Measurements from ENCODE around the gene MYRIP. TPM values are rescaled to one million over a fixed set of nuclear protein-coding genes. Genes with fewer than 3 reads are reported as not detected.

Gene MYRIP
- total RNA-seq, 1 experiment from 2014 or later, result 1.6 TPM

GRCh38 chr3:39980781-39981180 is 171.4 kb downstream of the MYRIP start:
- ChIA-PET CTCF (interaction anchor here (1.3 to 1.6 kb wide), 2 partner anchors 168 to 256 kb away, joined by 3 to 6 read pairs; no protein-coding TSS in a partner anchor), POLR2A (no interaction called here)
- Mint-ChIP-seq H3K9me3 (0 out of 2 replicates have a peak, but pooled peaks cover 3% of the 10 kb centered on the region), H3K27me3 (ENCODE audit: low read depth) (no peaks in the 10 kb centered on the region), H3K36me3 (no peaks in the 10 kb centered on the region; the same call in 1 of the 2 replicates), H3K4me3 (no peak overlapping the region), H3K4me1 (peaks cover 7% of the 10 kb centered on the region; the same call in 1 of the 2 replicates), H3K27ac (no peak overlapping the region)
- no peak for DNase-seq (ENCODE audit: low spot score)
- no peak for ATAC-seq
- TF ChIP-seq FOXK1 (CRISPR knock-in tag; IDR thresholded peaks at IDR 0.05), result no peak

- peaks cover 7% of the 10 kb centered on the region; the same call in 1 of the 2 replicates for H3K4me1 Mint-ChIP-seq
- H3K27ac Mint-ChIP-seq, result no peak overlapping the region
- DNase-seq (ENCODE audit: low spot score), result no peak
- ATAC-seq, result no peak
- ChIA-PET CTCF (no interaction called here), POLR2A (no interaction called here)
- H3K36me3 Mint-ChIP-seq, result no peaks in the 10 kb centered on the region
- no peak overlapping the region for H3K4me3 Mint-ChIP-seq
- H3K27me3 Mint-ChIP-seq (ENCODE audit: low read depth), result no peaks in the 10 kb centered on the region
- TF ChIP-seq RELA (CRISPR knock-in tag; IDR thresholded peaks at IDR 0.05; ENCODE audit: borderline replicate concordance) (no peak), FOXJ3 (CRISPR knock-in tag; IDR thresholded peaks at IDR 0.05; ENCODE audit: borderline replicate concordance) (no peak), TP53 (CRISPR knock-in tag; IDR thresholded peaks at IDR 0.05) (no peak), HMGXB4 (CRISPR knock-in tag; IDR thresholded peaks at IDR 0.05) (no peak), E2F5 (CRISPR knock-in tag; IDR thresholded peaks at IDR 0.05) (no peak), PRRX2 (CRISPR knock-in tag; IDR thresholded peaks at IDR 0.05) (no peak), SP1 (CRISPR knock-in tag; conservative IDR thresholded peaks at IDR 0.05) (no peak), ATF6 (CRISPR knock-in tag; IDR thresholded peaks at IDR 0.05) (no peak), ZNF532 (CRISPR knock-in tag; IDR thresholded peaks at IDR 0.05; ENCODE audit: borderline replicate concordance) (no peak), MYBL2 (CRISPR knock-in tag; IDR thresholded peaks at IDR 0.05) (no peak), ELF4 (CRISPR knock-in tag; IDR thresholded peaks at IDR 0.05; ENCODE audit: low read depth) (no peak), PREB (CRISPR knock-in tag; IDR thresholded peaks at IDR 0.05; ENCODE audit: borderline replicate concordance) (no peak), ZNF138 (CRISPR knock-in tag; conservative IDR thresholded peaks at IDR 0.05) (no peak), GABPB1 (CRISPR knock-in tag; IDR thresholded peaks at IDR 0.05) (no peak), NFATC4 (CRISPR knock-in tag; IDR thresholded peaks at IDR 0.05) (no peak), ETV6 (CRISPR knock-in tag; IDR thresholded peaks at IDR 0.05) (no peak), NFE2L1 (CRISPR knock-in tag; IDR thresholded peaks at IDR 0.05) (no peak)
- H3K9me3 Mint-ChIP-seq, result peaks cover 7% of the 10 kb centered on the region
Observed at GRCh38 chr3:39981547-39982184, 172.3 kb downstream of the MYRIP start.
